Measurements from ENCODE around the gene OLFM1. TPM values are rescaled to one million over a fixed set of nuclear protein-coding genes. Genes with fewer than 3 reads are reported as not detected.

OLFM1 gene
- total RNA-seq, 1 donor from 2014 or later = 5.5 TPM

DNA sequence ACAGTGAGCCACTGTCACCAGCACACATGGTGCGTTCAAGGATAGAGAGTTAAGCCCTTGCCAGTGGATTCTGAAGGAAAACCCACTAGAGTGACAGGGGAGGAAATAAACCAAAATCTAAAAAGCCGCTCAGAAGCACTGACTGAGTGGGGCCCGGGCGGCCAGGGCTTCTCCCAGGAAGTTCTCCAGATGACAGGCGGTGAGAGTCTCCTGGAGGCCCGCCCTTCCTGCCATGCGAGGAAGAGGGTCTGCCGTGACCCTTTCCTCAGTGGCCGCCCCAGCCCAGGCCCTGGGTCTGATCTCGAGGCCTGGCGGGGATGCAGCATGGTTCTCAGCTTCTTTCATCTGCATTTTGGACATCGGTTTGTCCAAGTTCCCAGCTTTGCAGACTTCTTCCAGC, 14.9 kb downstream of the OLFM1 start:
- no peak overlapping the region for H2AFZ ChIP-seq (ENCODE audit: low read depth, low read length)
- H3K4me2 ChIP-seq (ENCODE audit: low read length) = no peak overlapping the region
- H3K27ac Mint-ChIP-seq (ENCODE audit: unreplicated experiment) = no peak overlapping the region
- H3K4me3 Mint-ChIP-seq (ENCODE audit: unreplicated experiment) = no peak overlapping the region
- FAIRE-seq = no peak
- no peak overlapping the region for H3K9ac ChIP-seq (ENCODE audit: low read length)
- no peak overlapping the region for H3K27ac ChIP-seq (ENCODE audit: low read depth, low read length)
- no peaks in the 10 kb centered on the region for H4K20me1 ChIP-seq (ENCODE audit: insufficient read depth, low read length)
- no peak for TF ChIP-seq EZH2 (IDR thresholded peaks at IDR 0.05; ENCODE audit: insufficient read depth, low read length)
- TF ChIP-seq, protein P1, sequence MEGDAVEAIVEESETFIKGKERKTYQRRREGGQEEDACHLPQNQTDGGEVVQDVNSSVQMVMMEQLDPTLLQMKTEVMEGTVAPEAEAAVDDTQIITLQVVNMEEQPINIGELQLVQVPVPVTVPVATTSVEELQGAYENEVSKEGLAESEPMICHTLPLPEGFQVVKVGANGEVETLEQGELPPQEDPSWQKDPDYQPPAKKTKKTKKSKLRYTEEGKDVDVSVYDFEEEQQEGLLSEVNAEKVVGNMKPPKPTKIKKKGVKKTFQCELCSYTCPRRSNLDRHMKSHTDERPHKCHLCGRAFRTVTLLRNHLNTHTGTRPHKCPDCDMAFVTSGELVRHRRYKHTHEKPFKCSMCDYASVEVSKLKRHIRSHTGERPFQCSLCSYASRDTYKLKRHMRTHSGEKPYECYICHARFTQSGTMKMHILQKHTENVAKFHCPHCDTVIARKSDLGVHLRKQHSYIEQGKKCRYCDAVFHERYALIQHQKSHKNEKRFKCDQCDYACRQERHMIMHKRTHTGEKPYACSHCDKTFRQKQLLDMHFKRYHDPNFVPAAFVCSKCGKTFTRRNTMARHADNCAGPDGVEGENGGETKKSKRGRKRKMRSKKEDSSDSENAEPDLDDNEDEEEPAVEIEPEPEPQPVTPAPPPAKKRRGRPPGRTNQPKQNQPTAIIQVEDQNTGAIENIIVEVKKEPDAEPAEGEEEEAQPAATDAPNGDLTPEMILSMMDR (IDR thresholded peaks at IDR 0.05; ENCODE audit: insufficient read depth, low read depth, low read length) = no peak
- H3K27me3 ChIP-seq (ENCODE audit: insufficient read depth, low read length) = no peaks in the 10 kb centered on the region
- peaks cover 54% of the 10 kb centered on the region for H3K27me3 Mint-ChIP-seq (ENCODE audit: low read depth, unreplicated experiment)
- no peaks in the 10 kb centered on the region for H3K36me3 Mint-ChIP-seq (ENCODE audit: low read depth, unreplicated experiment)
- no peaks in the 10 kb centered on the region for H3K9me3 Mint-ChIP-seq (ENCODE audit: unreplicated experiment)
- H3K4me3 ChIP-seq (ENCODE audit: insufficient read depth, low read depth, low read length) = no peak overlapping the region
- DNase-seq (ENCODE audit: low read depth) = no peak
- no peaks in the 10 kb centered on the region for H3K9me3 ChIP-seq (ENCODE audit: insufficient read depth, low read depth, low read length)
- H3K4me1 ChIP-seq (ENCODE audit: insufficient read depth, low read length) = no peaks in the 10 kb centered on the region
- no peaks in the 10 kb centered on the region for H3K79me2 ChIP-seq (ENCODE audit: insufficient read depth, low read length)
- H3K4me1 Mint-ChIP-seq (ENCODE audit: low read depth, unreplicated experiment) = no peaks in the 10 kb centered on the region
- no peaks in the 10 kb centered on the region for H3K36me3 ChIP-seq (ENCODE audit: insufficient read depth, low read length)

DNA sequence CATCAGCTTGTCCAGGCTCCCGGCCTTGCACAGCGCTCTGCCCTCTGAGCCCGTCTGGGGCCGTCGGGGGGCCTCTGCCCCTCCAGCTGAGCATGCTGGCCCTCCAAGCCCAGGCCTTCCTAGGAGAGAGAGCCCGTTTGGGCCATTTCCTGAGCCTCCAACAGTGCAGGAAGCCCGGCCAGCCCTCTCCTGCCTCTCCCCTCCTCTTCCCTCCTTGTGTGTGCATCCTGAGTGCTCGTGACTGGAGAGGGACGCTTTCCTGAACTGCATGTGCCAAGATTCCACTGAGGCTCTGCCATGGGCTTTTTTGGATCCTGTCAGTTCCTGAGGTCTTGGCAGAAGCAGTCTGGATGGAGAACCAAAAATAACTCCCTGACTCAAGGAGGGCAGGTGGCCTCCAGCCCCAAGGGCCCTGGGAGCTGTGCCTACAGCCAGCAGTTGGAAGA, 15.6 kb downstream of the OLFM1 start:
- no peak overlapping the region for H3K4me2 ChIP-seq (ENCODE audit: low read length)
- no peak for FAIRE-seq
- H3K27me3 Mint-ChIP-seq (ENCODE audit: low read depth, unreplicated experiment) = peaks cover 56% of the 10 kb centered on the region

More for the DNA sequence above, 15.6 kb downstream of the OLFM1 start:
- H3K36me3 Mint-ChIP-seq (ENCODE audit: low read depth, unreplicated experiment) = no peaks in the 10 kb centered on the region
- Histone ChIP-seq H3K79me2 (ENCODE audit: insufficient read depth, low read length) (no peaks in the 10 kb centered on the region), H2AFZ (ENCODE audit: low read depth, low read length) (no peak overlapping the region), H3K27me3 (ENCODE audit: insufficient read depth, low read length) (no peaks in the 10 kb centered on the region), H3K4me1 (ENCODE audit: insufficient read depth, low read length) (no peaks in the 10 kb centered on the region), H3K9ac (ENCODE audit: low read length) (no peak overlapping the region), H3K27ac (ENCODE audit: low read depth, low read length) (no peak overlapping the region), H4K20me1 (ENCODE audit: insufficient read depth, low read length) (no peaks in the 10 kb centered on the region), H3K36me3 (ENCODE audit: insufficient read depth, low read length) (no peaks in the 10 kb centered on the region), H3K4me3 (ENCODE audit: insufficient read depth, low read depth, low read length) (no peak overlapping the region), H3K9me3 (ENCODE audit: insufficient read depth, low read depth, low read length) (no peaks in the 10 kb centered on the region)
- TF ChIP-seq EZH2 (IDR thresholded peaks at IDR 0.05; ENCODE audit: insufficient read depth, low read length) = no peak
- TF ChIP-seq, protein P1 (IDR thresholded peaks at IDR 0.05; ENCODE audit: insufficient read depth, low read depth, low read length) = no peak
- no peaks in the 10 kb centered on the region for H3K4me1 Mint-ChIP-seq (ENCODE audit: low read depth, unreplicated experiment)
- no peak overlapping the region for H3K4me3 Mint-ChIP-seq (ENCODE audit: unreplicated experiment)
- no peak overlapping the region for H3K27ac Mint-ChIP-seq (ENCODE audit: unreplicated experiment)
- no peak for DNase-seq (ENCODE audit: low read depth)
- no peaks in the 10 kb centered on the region for H3K9me3 Mint-ChIP-seq (ENCODE audit: unreplicated experiment)

Measured in astrocyte (in vitro differentiated cells and primary cell).